ENCODE measurements around the gene CAMTA1. TPM values are rescaled to one million over a fixed set of nuclear protein-coding genes. Genes with fewer than 3 reads are reported as not detected.

The CAMTA1 gene
- polyA plus RNA-seq, 1 donor from 2014 or later = 162 TPM

DNA sequence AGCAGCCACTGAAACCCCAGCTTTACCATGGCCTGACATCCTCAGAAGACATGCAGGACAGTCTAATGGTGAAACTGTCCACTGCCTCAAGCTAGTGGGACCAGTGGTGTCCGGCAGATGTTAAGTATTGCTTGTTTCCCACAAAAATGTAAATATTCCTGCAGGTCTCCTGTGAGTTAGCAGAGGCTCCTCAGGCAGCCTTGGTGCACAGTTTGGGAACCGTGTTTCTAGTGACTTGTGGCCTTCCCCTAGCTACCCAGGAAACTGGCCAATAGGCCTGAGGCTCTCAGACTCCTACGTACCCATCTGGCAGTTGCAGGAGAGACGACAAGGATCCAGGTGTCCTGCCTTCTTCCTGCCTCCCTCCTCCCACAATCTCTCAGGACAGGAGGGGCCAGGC lies 142.4 kb downstream of the CAMTA1 start:
- Histone ChIP-seq H3K4me3 (ENCODE audit: low read length) (no peak overlapping the region), H3K36me3 (ENCODE audit: insufficient read depth, low read length) (no peaks in the 10 kb centered on the region), H3K9me2 (ENCODE audit: insufficient read depth, low read length) (no peaks in the 10 kb centered on the region), H2AFZ (ENCODE audit: low read depth, low read length) (no peak overlapping the region), H3K9me3 (ENCODE audit: low read length) (no peaks in the 10 kb centered on the region), H3K27ac (ENCODE audit: low read length) (no peak overlapping the region), H3K79me2 (replicated peaks; ENCODE audit: insufficient read depth, low read length) (no peaks in the 10 kb centered on the region), H4K20me1 (ENCODE audit: insufficient read depth) (no peaks in the 10 kb centered on the region), H3K9ac (ENCODE audit: low read length) (no peak overlapping the region), H3K4me2 (ENCODE audit: low read length) (no peak overlapping the region), H3F3A (ENCODE audit: insufficient read depth, low read length, poor library complexity, severe bottlenecking) (no peaks in the 10 kb centered on the region), H3K27me3 (ENCODE audit: insufficient read depth, low read depth, low read length) (no peaks in the 10 kb centered on the region)
- TF ChIP-seq MXI1 (conservative IDR thresholded peaks at IDR 0.05; ENCODE audit: poor library complexity, severe bottlenecking) (no peak), SMC3 (conservative IDR thresholded peaks at IDR 0.05; ENCODE audit: poor library complexity) (no peak), EZH2 (IDR thresholded peaks at IDR 0.05; ENCODE audit: borderline replicate concordance, insufficient read depth, low read length, poor library complexity, severe bottlenecking) (no peak), POLR2AphosphoS5 (IDR thresholded peaks at IDR 0.05) (no peak), RAD21 (conservative IDR thresholded peaks at IDR 0.05) (no peak), EP300 (conservative IDR thresholded peaks at IDR 0.05; ENCODE audit: poor library complexity, severe bottlenecking) (no peak), TAF1 (IDR thresholded peaks at IDR 0.05; ENCODE audit: low read depth) (no peak)
- TF ChIP-seq, protein P1, sequence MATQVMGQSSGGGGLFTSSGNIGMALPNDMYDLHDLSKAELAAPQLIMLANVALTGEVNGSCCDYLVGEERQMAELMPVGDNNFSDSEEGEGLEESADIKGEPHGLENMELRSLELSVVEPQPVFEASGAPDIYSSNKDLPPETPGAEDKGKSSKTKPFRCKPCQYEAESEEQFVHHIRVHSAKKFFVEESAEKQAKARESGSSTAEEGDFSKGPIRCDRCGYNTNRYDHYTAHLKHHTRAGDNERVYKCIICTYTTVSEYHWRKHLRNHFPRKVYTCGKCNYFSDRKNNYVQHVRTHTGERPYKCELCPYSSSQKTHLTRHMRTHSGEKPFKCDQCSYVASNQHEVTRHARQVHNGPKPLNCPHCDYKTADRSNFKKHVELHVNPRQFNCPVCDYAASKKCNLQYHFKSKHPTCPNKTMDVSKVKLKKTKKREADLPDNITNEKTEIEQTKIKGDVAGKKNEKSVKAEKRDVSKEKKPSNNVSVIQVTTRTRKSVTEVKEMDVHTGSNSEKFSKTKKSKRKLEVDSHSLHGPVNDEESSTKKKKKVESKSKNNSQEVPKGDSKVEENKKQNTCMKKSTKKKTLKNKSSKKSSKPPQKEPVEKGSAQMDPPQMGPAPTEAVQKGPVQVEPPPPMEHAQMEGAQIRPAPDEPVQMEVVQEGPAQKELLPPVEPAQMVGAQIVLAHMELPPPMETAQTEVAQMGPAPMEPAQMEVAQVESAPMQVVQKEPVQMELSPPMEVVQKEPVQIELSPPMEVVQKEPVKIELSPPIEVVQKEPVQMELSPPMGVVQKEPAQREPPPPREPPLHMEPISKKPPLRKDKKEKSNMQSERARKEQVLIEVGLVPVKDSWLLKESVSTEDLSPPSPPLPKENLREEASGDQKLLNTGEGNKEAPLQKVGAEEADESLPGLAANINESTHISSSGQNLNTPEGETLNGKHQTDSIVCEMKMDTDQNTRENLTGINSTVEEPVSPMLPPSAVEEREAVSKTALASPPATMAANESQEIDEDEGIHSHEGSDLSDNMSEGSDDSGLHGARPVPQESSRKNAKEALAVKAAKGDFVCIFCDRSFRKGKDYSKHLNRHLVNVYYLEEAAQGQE (IDR thresholded peaks at IDR 0.05; ENCODE audit: borderline replicate concordance) = no peak
- TF ChIP-seq, protein P2, sequence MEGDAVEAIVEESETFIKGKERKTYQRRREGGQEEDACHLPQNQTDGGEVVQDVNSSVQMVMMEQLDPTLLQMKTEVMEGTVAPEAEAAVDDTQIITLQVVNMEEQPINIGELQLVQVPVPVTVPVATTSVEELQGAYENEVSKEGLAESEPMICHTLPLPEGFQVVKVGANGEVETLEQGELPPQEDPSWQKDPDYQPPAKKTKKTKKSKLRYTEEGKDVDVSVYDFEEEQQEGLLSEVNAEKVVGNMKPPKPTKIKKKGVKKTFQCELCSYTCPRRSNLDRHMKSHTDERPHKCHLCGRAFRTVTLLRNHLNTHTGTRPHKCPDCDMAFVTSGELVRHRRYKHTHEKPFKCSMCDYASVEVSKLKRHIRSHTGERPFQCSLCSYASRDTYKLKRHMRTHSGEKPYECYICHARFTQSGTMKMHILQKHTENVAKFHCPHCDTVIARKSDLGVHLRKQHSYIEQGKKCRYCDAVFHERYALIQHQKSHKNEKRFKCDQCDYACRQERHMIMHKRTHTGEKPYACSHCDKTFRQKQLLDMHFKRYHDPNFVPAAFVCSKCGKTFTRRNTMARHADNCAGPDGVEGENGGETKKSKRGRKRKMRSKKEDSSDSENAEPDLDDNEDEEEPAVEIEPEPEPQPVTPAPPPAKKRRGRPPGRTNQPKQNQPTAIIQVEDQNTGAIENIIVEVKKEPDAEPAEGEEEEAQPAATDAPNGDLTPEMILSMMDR (IDR thresholded peaks at IDR 0.05; ENCODE audit: poor library complexity, severe bottlenecking) = no peak

DNA sequence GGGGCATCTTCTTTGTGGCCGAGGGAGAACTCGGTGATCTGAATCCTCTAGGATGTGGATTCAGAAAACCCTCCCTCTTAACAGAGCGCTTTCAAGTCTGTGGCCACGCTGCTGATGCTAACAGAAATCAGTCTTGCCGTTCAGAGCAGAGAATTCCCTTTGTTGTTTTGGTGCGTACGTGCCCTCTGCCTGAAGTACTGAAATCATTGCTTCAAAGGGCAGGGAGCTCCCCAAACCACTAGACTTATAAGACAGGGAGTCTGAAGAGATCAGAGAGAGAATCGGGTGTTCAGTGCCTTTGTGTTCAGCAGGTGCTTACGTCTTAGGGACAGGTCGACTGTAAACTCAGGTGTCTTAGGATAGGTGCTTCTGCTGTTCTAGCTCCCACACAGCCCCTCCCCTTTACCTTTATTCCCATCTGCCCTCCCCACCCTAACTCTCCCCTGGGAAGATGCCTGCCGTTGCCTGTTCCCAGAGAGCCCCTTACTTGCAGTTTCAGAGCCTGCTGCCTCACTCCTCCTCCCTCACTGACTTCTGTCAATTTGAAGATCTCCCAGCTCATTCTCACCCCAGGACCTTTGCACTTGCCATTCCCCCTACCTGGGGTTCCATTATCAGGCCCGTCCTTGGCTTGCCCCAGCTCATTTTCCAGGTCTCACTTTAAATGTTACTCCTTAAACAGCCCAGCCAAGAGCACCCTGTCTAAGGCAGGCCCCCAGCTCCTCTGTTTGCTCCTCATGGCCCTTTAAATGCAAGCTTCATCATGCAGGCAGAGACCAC lies 143.0 kb downstream of the CAMTA1 start:
- H3K27me3 ChIP-seq (ENCODE audit: insufficient read depth, low read depth, low read length) = no peaks in the 10 kb centered on the region
- H3K4me3 ChIP-seq (ENCODE audit: low read length) = no peak overlapping the region
- H3K9me2 ChIP-seq (ENCODE audit: insufficient read depth, low read length) = no peaks in the 10 kb centered on the region
- no peaks in the 10 kb centered on the region for H3K36me3 ChIP-seq (ENCODE audit: insufficient read depth, low read length)
- H3K4me2 ChIP-seq (ENCODE audit: low read length) = no peak overlapping the region
- H3K27ac ChIP-seq (ENCODE audit: low read length) = no peak overlapping the region
- no peaks in the 10 kb centered on the region for H3K79me2 ChIP-seq (replicated peaks; ENCODE audit: insufficient read depth, low read length)
- no peak overlapping the region for H3K9ac ChIP-seq (ENCODE audit: low read length)
- TF ChIP-seq EP300 (conservative IDR thresholded peaks at IDR 0.05; ENCODE audit: poor library complexity, severe bottlenecking) (no peak), EZH2 (IDR thresholded peaks at IDR 0.05; ENCODE audit: borderline replicate concordance, insufficient read depth, low read length, poor library complexity, severe bottlenecking) (no peak), POLR2AphosphoS5 (IDR thresholded peaks at IDR 0.05) (no peak), RAD21 (conservative IDR thresholded peaks at IDR 0.05) (no peak), MXI1 (conservative IDR thresholded peaks at IDR 0.05; ENCODE audit: poor library complexity, severe bottlenecking) (no peak), TAF1 (IDR thresholded peaks at IDR 0.05; ENCODE audit: low read depth) (no peak), SMC3 (conservative IDR thresholded peaks at IDR 0.05; ENCODE audit: poor library complexity) (no peak)
- TF ChIP-seq, protein P1 (IDR thresholded peaks at IDR 0.05; ENCODE audit: borderline replicate concordance) = no peak
- TF ChIP-seq, protein P2 (IDR thresholded peaks at IDR 0.05; ENCODE audit: poor library complexity, severe bottlenecking) = no peak
- H3K9me3 ChIP-seq (ENCODE audit: low read length) = no peaks in the 10 kb centered on the region
- no peaks in the 10 kb centered on the region for H4K20me1 ChIP-seq (ENCODE audit: insufficient read depth)
- H3F3A ChIP-seq (ENCODE audit: insufficient read depth, low read length, poor library complexity, severe bottlenecking) = no peaks in the 10 kb centered on the region
- no peak overlapping the region for H2AFZ ChIP-seq (ENCODE audit: low read depth, low read length)

Measured in neural cell (in vitro differentiated cells).